ENCODE measurements around the gene CYP51A1.

- TF ChIP-seq CTCF (IDR thresholded peaks at IDR 0.05; ENCODE audit: borderline replicate concordance, extremely low read depth, low read length, poor library complexity, severe bottlenecking) (no peak), EZH2 (IDR thresholded peaks at IDR 0.05; ENCODE audit: borderline replicate concordance, low read depth, low read length, severe bottlenecking) (no peak)
Observed at GRCh38 chr7:92177362-92177761, 43.1 kb upstream of the CYP51A1 start.
